ENCODE data around the gene LUC7L2. TPM values are rescaled to one million over a fixed set of nuclear protein-coding genes. Genes with fewer than 3 reads are reported as not detected.

Gene LUC7L2
- total RNA-seq, 1 donor from 2014 or later = 83.4 TPM

DNA sequence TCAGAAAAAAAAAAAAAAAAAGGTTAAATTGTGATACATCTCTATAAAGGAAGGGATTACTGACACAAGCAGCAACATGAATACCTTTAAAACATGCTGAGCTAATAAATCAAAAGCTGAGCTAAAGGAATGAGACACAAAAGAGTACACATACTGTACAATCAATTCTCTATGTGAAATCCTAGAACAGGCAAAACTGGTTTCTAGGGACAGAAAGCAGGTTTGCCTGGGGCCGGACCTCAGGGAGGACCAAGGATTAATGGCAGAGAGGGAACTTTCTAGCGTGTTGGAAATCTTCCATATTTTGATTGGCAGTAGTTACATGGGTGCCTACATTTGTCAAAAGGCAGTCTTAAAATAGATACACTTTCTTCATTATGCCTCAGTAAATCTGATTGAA lies 71.3 kb downstream of the LUC7L2 start:
- Mint-ChIP-seq H3K27ac (ENCODE audit: unreplicated experiment) (peak overlapping the region; percentile 96), H3K36me3 (ENCODE audit: unreplicated experiment) (no peaks in the 10 kb centered on the region), H3K9me3 (ENCODE audit: unreplicated experiment) (no peaks in the 10 kb centered on the region), H3K27me3 (ENCODE audit: unreplicated experiment) (peaks cover 4% of the 10 kb centered on the region), H3K4me1 (ENCODE audit: low read depth, unreplicated experiment) (peaks cover 37% of the 10 kb centered on the region), H3K4me3 (ENCODE audit: unreplicated experiment) (no peak overlapping the region)
- no peak for DNase-seq
- TF ChIP-seq CTCF (IDR thresholded peaks at IDR 0.05; ENCODE audit: partially characterized antibody, unreplicated experiment) = no peak

GRCh38 chr7:139431459-139431858 lies 71.8 kb downstream of the LUC7L2 start:
- H3K4me1 Mint-ChIP-seq (ENCODE audit: low read depth, unreplicated experiment) = peaks cover 37% of the 10 kb centered on the region
- no peak for TF ChIP-seq CTCF (IDR thresholded peaks at IDR 0.05; ENCODE audit: partially characterized antibody, unreplicated experiment)
- H3K36me3 Mint-ChIP-seq (ENCODE audit: unreplicated experiment) = no peaks in the 10 kb centered on the region
- no peak for DNase-seq
- H3K9me3 Mint-ChIP-seq (ENCODE audit: unreplicated experiment) = no peaks in the 10 kb centered on the region
- peaks cover 4% of the 10 kb centered on the region for H3K27me3 Mint-ChIP-seq (ENCODE audit: unreplicated experiment)
- no peak overlapping the region for H3K4me3 Mint-ChIP-seq (ENCODE audit: unreplicated experiment)
- no peak overlapping the region for H3K27ac Mint-ChIP-seq (ENCODE audit: unreplicated experiment)

GRCh38 chr7:139436806-139437205 lies 77.1 kb downstream of the LUC7L2 start:
- H3K27me3 Mint-ChIP-seq (ENCODE audit: unreplicated experiment) = no peaks in the 10 kb centered on the region
- H3K9me3 Mint-ChIP-seq (ENCODE audit: unreplicated experiment) = no peaks in the 10 kb centered on the region
- H3K36me3 Mint-ChIP-seq (ENCODE audit: unreplicated experiment) = no peaks in the 10 kb centered on the region
- peaks cover 13% of the 10 kb centered on the region for H3K4me1 Mint-ChIP-seq (ENCODE audit: low read depth, unreplicated experiment)
- no peak for DNase-seq
- H3K27ac Mint-ChIP-seq (ENCODE audit: unreplicated experiment) = no peak overlapping the region
- no peak for TF ChIP-seq CTCF (IDR thresholded peaks at IDR 0.05; ENCODE audit: partially characterized antibody, unreplicated experiment)
- H3K4me3 Mint-ChIP-seq (ENCODE audit: unreplicated experiment) = no peak overlapping the region

GRCh38 chr7:139439375-139439774 lies 79.7 kb downstream of the LUC7L2 start:
- TF ChIP-seq CTCF (IDR thresholded peaks at IDR 0.05; ENCODE audit: partially characterized antibody, unreplicated experiment) = no peak
- H3K4me1 Mint-ChIP-seq (ENCODE audit: low read depth, unreplicated experiment) = peaks cover 4% of the 10 kb centered on the region
- no peaks in the 10 kb centered on the region for H3K9me3 Mint-ChIP-seq (ENCODE audit: unreplicated experiment)
- no peak overlapping the region for H3K27ac Mint-ChIP-seq (ENCODE audit: unreplicated experiment)
- H3K27me3 Mint-ChIP-seq (ENCODE audit: unreplicated experiment) = peaks cover 1% of the 10 kb centered on the region
- no peak for DNase-seq
- H3K36me3 Mint-ChIP-seq (ENCODE audit: unreplicated experiment) = no peaks in the 10 kb centered on the region
- no peak overlapping the region for H3K4me3 Mint-ChIP-seq (ENCODE audit: unreplicated experiment)

- no peak overlapping the region for H3K27ac Mint-ChIP-seq (ENCODE audit: unreplicated experiment)
- H3K36me3 Mint-ChIP-seq (ENCODE audit: unreplicated experiment) = no peaks in the 10 kb centered on the region
- H3K4me1 Mint-ChIP-seq (ENCODE audit: low read depth, unreplicated experiment) = peaks cover 2% of the 10 kb centered on the region
- H3K4me3 Mint-ChIP-seq (ENCODE audit: unreplicated experiment) = no peak overlapping the region
- H3K9me3 Mint-ChIP-seq (ENCODE audit: unreplicated experiment) = no peaks in the 10 kb centered on the region
- DNase-seq = no peak
- TF ChIP-seq CTCF (IDR thresholded peaks at IDR 0.05; ENCODE audit: partially characterized antibody, unreplicated experiment) = no peak
- H3K27me3 Mint-ChIP-seq (ENCODE audit: unreplicated experiment) = peaks cover 1% of the 10 kb centered on the region
These were observed 82.3 kb downstream of the LUC7L2 start for GRCh38 chr7:139441961-139442360.
